Heart left ventricle (tissue), 16 donors: Measurements from ENCODE around the gene FMN2. TPM values are rescaled to one million over a fixed set of nuclear protein-coding genes. Genes with fewer than 3 reads are reported as not detected.
"Not testable (repeated sequence)": the region's sequence is repeated elsewhere in the genome, so short reads cannot be mapped to it uniquely, and the experiment has no call there.

ENCODE experiments used
- ATAC-seq, 4 donors: fragments of 200-7000 bp; cut with Tn5 transposase; one replicate each; pipeline ENCODE4 v1.9.1; 2020 to 2022; ENCODE audit warnings: moderate library complexity in 4 of 4, mild to moderate bottlenecking in 3 of 4, moderate number of reproducible peaks in 1 of 4
- DNase-seq, 5 donors: peaks; one replicate each; pipeline ENCODE4 v3.0.0-alpha.2; 2020
- H3K27ac ChIP-seq, 12 donors: fragments of 200-600 bp; sonication (generic) in 4 of 12; one replicate each; pipeline versions ENCODE4 v1.5.0 to v1.8.0; 2016 to 2022; ENCODE audit warnings: mild to moderate bottlenecking in 2 of 12
- H3K27me3 ChIP-seq, 9 donors: fragments of 200-600 bp; sonication (generic) in 2 of 9; one replicate each; pipeline versions ENCODE4 v1.5.1 to v1.8.0; 2016 to 2022; ENCODE audit warnings: mild to moderate bottlenecking in 3 of 9
- H3K36me3 ChIP-seq, 9 donors: fragments of 200-600 bp; sonication (generic) in 2 of 9; one replicate each; pipeline versions ENCODE4 v1.5.0 to v1.8.0; 2018 to 2022; ENCODE audit warnings: mild to moderate bottlenecking in 2 of 9
- H3K4me1 ChIP-seq, 12 donors: fragments of 200-600 bp; sonication (generic) in 4 of 12; one replicate each; pipeline versions ENCODE4 v1.5.0 to v1.8.0; 2016 to 2022; ENCODE audit warnings: mild to moderate bottlenecking in 3 of 12
- H3K4me3 ChIP-seq, 12 donors: fragments of 200-600 bp; sonication (generic) in 4 of 12; one replicate each; pipeline versions ENCODE4 v1.5.0 to v1.8.0; 2017 to 2022; ENCODE audit warnings: mild to moderate bottlenecking in 9 of 12, moderate library complexity in 4 of 12
- H3K9me3 ChIP-seq, 12 donors: fragments of 200-600 bp; sonication (generic) in 4 of 12; one replicate each; pipeline versions ENCODE4 v1.5.0 to v1.8.0; 2016 to 2022; ENCODE audit warnings: mild to moderate bottlenecking in 1 of 12
- POLR2A ChIP-seq, 2 donors: fragments of 450-650 bp; IDR thresholded peaks; one replicate each; pipeline ENCODE4 v1.6.1; 2017; ENCODE audit warnings: antibody characterized with exemption in 2 of 2, mild to moderate bottlenecking in 2 of 2, moderate library complexity in 2 of 2
- WGBS, 4 donors: extraction: QIAGEN DNeasy Blood & Tissue Kit in 2 of 4; methylation state at CpG; one replicate each; pipeline versions ENCODE4 v1.1.5 to v1.1.7; 2013 to 2018; 5-methylcytosine and 5-hydroxymethylcytosine counted together
- intact Hi-C, 10 donors: fragments of 100-400 bp; cut with DNase I; formaldehyde crosslinking; loops; one replicate each; pipeline versions ENCODE4 v1.11.1 to v1.14.2; 2022
- polyA plus RNA-seq, 2 donors: library from polyadenylated mRNA; stranded (reverse); fragments of 200-250 nt; gene quantifications; one replicate each; pipeline ENCODE4 v1.2.3, GENCODE V29; 2013
- total RNA-seq, 9 donors: library from RNA; depleted of rRNA in 2 of 9; stranded (reverse); fragments of >200 nt in 2 of 9; fragmentation: NEBNext Ultra II Directional in 3 of 9; extraction: Animal tissue kit (Norgen Biotek cat#: 25700) in 3 of 9; gene quantifications; one replicate each; pipeline versions ENCODE4 v1.1.0 to v1.2.4, GENCODE V29; 2016 to 2023
- TF ChIP-seq, protein P1 (sequence below), 12 donors: fragments of 200-600 bp; sonication (generic) in 4 of 12; IDR thresholded peaks; one replicate each; pipeline versions ENCODE4 v1.5.0 to v1.8.0; 2018 to 2022; ENCODE audit warnings: antibody characterized with exemption in 12 of 12, mild to moderate bottlenecking in 5 of 12
- donor health status: ischemic (EF 13 %, LVEDD 7.1; RV severe dilation, severe dysfunction).
- donor health status: healthy with polysubstance abuse.
- donor health status: DM: no; HTN: yes; CAD: no.
- donor health status: DM: no; HTN: no; CAD: no.
- donor health status: ischemic (EF 25% LVEDD 6.9; RV normal size, moderate dysfunction).
- donor health status: ischemic (EF 25% LVEDD 5.7; RV mildly dilated, moderate dysfunction).
- donor health status: healthy.
- donor health status: DM: yes; HTN: yes; CAD: no.
- donor health status: ischemic (EF 35%, LVEDD 5.7; RV mildly dilated, moderate dysfunction).
- donor health status: nonischemic (EF 11% LVEDD 7.7; RV severe dilation, severe dysfunction).
- donor health status: DM: yes; HTN: yes; CAD: no.
- donor health status: PGD.
- donor health status: ischemic (EF 29% LVEDD 5.4; RV normal size, mild dysfunction).
- donor health status: nonischemic (EF 23%, LVEDD 6.1; RV moderate dilation, normal function).

FMN2 gene
- total and polyA plus RNA-seq, 11 donors, result 0.11 to 1.9 (median 0.31) TPM; not detected in 8

DNA sequence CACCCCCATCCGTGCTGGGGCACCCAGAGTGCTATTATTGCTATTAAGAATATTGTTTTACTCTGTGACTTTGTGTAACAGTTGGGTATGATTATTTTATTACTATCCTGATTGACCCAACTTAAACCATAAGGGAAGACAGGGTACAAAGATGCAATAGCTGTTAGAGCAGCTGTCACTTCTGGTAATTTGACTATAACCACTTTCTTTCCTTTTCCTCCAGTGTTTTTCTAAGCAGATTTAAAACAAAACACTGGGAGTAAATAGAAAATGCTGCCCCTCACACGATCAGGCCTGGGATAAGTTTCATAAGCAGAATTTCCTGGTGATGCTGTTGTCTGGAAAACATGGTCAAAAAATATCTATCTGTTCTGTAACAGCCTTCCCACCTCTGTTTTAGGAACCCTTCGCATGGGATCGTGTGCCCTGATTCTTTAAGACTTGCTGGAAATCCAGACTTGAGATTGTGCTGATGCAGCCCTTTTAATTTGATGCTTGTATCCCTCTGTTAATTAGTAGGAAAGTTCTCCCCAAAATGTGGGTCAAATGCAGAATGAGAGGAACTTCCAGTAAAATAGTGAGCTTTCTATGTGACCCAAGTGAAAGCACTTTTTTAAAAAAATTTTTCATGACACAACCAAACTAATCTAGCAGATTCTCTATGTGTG is 165.3 kb downstream of the FMN2 start:
- H3K27ac ChIP-seq, result no peak overlapping the region
- DNase-seq (no peak), ATAC-seq (no peak)
- 67 to 76% (median 72%) methylated on average over 4 of the region's 4 CpGs for WGBS, 4 donors
- TF ChIP-seq, protein P1, sequence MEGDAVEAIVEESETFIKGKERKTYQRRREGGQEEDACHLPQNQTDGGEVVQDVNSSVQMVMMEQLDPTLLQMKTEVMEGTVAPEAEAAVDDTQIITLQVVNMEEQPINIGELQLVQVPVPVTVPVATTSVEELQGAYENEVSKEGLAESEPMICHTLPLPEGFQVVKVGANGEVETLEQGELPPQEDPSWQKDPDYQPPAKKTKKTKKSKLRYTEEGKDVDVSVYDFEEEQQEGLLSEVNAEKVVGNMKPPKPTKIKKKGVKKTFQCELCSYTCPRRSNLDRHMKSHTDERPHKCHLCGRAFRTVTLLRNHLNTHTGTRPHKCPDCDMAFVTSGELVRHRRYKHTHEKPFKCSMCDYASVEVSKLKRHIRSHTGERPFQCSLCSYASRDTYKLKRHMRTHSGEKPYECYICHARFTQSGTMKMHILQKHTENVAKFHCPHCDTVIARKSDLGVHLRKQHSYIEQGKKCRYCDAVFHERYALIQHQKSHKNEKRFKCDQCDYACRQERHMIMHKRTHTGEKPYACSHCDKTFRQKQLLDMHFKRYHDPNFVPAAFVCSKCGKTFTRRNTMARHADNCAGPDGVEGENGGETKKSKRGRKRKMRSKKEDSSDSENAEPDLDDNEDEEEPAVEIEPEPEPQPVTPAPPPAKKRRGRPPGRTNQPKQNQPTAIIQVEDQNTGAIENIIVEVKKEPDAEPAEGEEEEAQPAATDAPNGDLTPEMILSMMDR (IDR thresholded peaks at IDR 0.05), result no peak
- TF ChIP-seq POLR2A (IDR thresholded peaks at IDR 0.05), result no peak
- H3K4me1 ChIP-seq, result no peaks in the 10 kb centered on the region
- H3K36me3 ChIP-seq, result no peaks in the 10 kb centered on the region
- intact Hi-C loops, result no loop called here
- H3K27me3 ChIP-seq, result no peaks in the 10 kb centered on the region
- peaks cover 0 to 29% (median 3%) of the 10 kb centered on the region in 12 donors for H3K9me3 ChIP-seq
- H3K4me3 ChIP-seq, result no peak overlapping the region

DNA sequence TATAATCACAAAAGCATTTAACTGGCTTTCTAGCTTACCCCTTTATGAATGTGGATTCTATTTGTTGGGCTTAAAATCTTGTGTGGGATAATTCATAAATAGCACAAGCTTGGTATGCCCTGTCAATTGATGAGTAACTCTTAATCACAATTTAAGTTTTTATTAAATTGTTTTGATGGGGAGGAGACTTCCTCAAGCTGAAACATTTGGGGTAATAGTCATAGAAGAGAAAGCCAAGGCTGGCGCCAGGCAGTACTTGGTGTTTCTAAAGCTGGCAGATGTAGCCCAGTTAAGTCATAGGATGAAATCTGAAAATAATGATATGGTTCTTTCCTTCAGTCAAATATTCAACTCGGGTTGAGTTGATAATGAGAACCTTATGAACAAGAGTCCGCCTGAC is 167.2 kb downstream of the FMN2 start:
- Histone ChIP-seq H3K36me3 (no peaks in the 10 kb centered on the region), H3K9me3 (peaks cover 0 to 18% (median 0%) of the 10 kb centered on the region in 12 donors), H3K4me3 (no peak overlapping the region), H3K4me1 (no peaks in the 10 kb centered on the region), H3K27ac (no peak overlapping the region), H3K27me3 (no peaks in the 10 kb centered on the region)
- intact Hi-C loops, result no loop called here
- 79 to 89% (median 83%) methylated on average over 3 of the region's 3 CpGs for WGBS, 4 donors
- DNase-seq (no peak), ATAC-seq (no peak)
- TF ChIP-seq, protein P1 (IDR thresholded peaks at IDR 0.05), result no peak
- no peak for TF ChIP-seq POLR2A (IDR thresholded peaks at IDR 0.05)

DNA sequence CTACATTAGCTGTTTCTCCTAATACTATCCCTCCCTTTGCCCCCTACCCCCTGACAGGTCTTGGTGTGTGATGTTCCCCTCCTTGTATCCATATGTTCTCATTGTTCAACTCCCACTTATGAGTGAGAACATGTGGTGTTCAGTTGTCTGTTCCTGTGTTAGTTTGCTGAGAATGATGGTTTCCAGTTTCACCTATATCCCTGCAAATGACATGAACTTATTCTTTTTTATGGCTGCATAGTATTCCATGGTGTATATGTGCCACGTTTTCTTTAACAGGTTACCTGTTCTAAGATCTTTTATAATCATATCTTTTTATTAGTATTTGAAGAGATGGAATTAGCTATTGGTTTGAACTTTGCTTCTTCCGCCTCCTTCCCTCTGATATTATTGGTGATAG is 172.8 kb downstream of the FMN2 start:
- WGBS, 4 donors, result 69 to 85% (median 79%) methylated on average over 2 of the region's 2 CpGs
- intact Hi-C loops, H3K27me3 ChIP-seq: not testable (repeated sequence)

DNA sequence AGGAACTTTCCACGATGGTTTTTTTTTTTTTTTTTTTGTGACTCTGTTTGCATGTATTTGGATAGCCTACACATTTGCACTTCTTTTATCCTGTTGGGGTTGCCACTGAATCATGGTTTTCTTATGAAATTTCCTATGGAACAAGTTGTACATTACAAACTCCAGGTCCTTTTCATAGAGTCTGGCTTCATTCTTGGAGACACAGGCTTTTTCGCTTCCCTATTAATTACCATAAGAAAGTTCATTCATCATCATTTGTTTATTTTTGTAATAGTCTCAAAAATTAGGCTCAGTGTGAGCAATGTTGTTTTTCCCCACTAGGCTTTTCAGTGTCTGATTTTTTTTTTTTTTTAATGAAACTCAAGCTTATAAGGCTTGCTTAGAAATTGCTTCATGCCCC is 179.4 kb downstream of the FMN2 start:
- H3K9me3 ChIP-seq, result peaks cover 0 to 28% (median 6%) of the 10 kb centered on the region in 12 donors
- H3K4me1 ChIP-seq, result no peaks in the 10 kb centered on the region
- intact Hi-C loops, result no loop called here
- H3K27me3 ChIP-seq, result no peaks in the 10 kb centered on the region
- no peak overlapping the region for H3K27ac ChIP-seq
- no peak for ATAC-seq
- no peaks in the 10 kb centered on the region for H3K36me3 ChIP-seq
- no peak overlapping the region for H3K4me3 ChIP-seq
- 70 to 94% (median 81%) methylated on average over 2 of the region's 2 CpGs for WGBS, 4 donors
- DNase-seq, result no peak
- TF ChIP-seq, protein P1 (IDR thresholded peaks at IDR 0.05), result no peak
- TF ChIP-seq POLR2A (IDR thresholded peaks at IDR 0.05), result no peak

More for the DNA sequence above, 172.8 kb downstream of the FMN2 start:
- H3K9me3 ChIP-seq, result peaks cover 0 to 29% (median 6%) of the 10 kb centered on the region in 12 donors
- not testable (repeated sequence) for H3K4me3 ChIP-seq, H3K36me3 ChIP-seq, H3K27ac ChIP-seq, H3K4me1 ChIP-seq, DNase-seq, ATAC-seq

DNA sequence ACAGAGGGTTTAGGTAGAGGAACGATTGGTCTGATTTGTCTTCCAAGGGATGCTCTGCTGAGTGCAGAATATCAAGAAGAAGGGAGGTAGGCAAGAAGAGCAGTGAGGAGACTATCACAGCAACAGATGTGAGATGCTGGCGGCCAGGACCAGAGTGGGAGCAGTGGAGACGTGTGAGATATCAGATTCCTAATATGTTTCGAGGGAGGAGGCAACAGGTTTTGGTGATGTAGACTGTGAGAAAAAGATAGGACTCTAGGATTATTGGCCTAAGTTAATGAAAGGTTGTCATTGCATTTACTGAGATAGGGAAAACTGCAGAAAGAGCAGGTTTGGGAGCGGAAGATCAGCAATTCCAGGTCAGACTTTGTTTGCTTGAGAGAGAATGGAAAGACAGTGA is 182.9 kb downstream of the FMN2 start:
- no peaks in the 10 kb centered on the region for H3K36me3 ChIP-seq
- TF ChIP-seq, protein P1 (IDR thresholded peaks at IDR 0.05), result no peak
- TF ChIP-seq POLR2A (IDR thresholded peaks at IDR 0.05), result no peak
- WGBS, 4 donors, result 50 to 70% (median 64%) methylated on average over 5 of the region's 5 CpGs
- intact Hi-C loops, result no loop called here
- no peak overlapping the region for H3K4me3 ChIP-seq
- no peaks in the 10 kb centered on the region for H3K4me1 ChIP-seq
- DNase-seq (no peak), ATAC-seq (no peak)
- H3K27ac ChIP-seq, result no peak overlapping the region
- no peaks in the 10 kb centered on the region for H3K27me3 ChIP-seq
- peaks cover 0 to 10% (median 0%) of the 10 kb centered on the region in 12 donors for H3K9me3 ChIP-seq

DNA sequence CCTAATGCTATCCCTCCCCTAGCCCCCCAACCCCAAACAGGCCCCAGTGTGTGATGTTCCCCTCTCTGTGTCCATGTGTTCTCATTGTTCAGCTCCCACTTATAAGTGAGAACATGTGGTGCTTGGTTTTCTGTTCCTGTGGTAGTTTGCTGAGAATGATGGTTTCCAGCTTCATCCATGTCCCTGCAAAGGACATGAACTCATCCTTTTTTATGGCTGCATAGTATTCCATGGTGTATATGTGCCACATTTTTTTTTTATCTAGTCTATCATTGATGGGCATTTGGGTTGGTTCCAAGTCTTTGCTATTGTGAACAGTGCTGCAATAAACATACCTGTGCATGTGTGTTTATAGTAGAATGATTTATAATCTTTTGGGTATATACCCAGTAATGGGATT is 183.5 kb downstream of the FMN2 start:
- H3K4me3 ChIP-seq, intact Hi-C loops, H3K27me3 ChIP-seq, H3K9me3 ChIP-seq, H3K4me1 ChIP-seq, H3K36me3 ChIP-seq, DNase-seq, ATAC-seq, H3K27ac ChIP-seq: not testable (repeated sequence)
